HG03097 (cell line): ENCODE results near the gene PTPRF.
"Not testable (repeated sequence)": the region's sequence is repeated elsewhere in the genome, so short reads cannot be mapped to it uniquely, and the experiment has no call there.

Source experiments
- ATAC-seq: cut with Tn5 transposase; IDR thresholded peaks from one replicate; pipeline ENCODE4 v1.9.1; 2021; ENCODE audit not compliant: unreplicated experiment, low FRiP score

The PTPRF gene

DNA sequence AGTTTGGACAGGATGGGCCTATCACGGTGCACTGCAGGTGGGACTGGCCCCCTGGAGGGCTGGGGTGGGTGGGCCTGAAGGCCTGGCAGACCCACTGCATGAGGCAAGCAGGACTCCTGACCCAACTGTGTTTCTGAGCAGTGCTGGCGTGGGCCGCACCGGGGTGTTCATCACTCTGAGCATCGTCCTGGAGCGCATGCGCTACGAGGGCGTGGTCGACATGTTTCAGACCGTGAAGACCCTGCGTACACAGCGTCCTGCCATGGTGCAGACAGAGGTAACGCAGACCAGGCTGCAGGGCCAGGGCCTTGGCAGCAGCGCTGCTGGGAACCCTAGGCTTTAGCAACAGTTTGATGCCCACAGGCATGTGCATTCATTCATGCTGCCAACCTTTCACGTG, 90.3 kb downstream of the PTPRF start:
- no peak for ATAC-seq

DNA sequence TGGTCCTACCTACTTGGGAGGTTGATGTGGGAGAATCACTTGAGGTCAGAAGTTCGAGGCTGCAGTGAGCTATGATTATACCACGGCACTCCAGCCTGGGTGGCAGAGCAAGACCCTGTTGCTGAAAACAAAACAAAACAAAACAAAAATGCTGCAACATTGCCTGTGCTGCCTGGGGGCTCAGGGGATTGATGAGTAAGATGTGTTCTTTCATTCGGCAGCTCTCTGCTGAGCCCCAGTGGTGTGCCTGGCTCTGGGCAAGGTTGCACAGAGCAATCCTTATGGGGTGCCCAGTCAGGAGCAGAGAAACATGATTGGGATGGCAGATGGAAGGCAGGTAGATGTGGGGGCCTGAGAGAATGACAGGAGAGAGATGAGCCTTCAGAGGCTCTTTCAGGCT, 90.7 kb downstream of the PTPRF start:
- no peak for ATAC-seq

DNA sequence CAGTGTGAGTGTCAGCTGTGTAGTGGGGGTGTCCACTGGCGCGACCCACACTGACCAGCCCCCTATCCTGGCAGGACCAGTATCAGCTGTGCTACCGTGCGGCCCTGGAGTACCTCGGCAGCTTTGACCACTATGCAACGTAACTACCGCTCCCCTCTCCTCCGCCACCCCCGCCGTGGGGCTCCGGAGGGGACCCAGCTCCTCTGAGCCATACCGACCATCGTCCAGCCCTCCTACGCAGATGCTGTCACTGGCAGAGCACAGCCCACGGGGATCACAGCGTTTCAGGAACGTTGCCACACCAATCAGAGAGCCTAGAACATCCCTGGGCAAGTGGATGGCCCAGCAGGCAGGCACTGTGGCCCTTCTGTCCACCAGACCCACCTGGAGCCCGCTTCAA, 91.2 kb downstream of the PTPRF start:
- ATAC-seq = no peak

DNA sequence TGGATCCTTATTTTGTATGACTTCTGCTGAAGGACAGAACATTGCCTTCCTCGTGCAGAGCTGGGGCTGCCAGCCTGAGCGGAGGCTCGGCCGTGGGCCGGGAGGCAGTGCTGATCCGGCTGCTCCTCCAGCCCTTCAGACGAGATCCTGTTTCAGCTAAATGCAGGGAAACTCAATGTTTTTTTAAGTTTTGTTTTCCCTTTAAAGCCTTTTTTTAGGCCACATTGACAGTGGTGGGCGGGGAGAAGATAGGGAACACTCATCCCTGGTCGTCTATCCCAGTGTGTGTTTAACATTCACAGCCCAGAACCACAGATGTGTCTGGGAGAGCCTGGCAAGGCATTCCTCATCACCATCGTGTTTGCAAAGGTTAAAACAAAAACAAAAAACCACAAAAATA, 91.8 kb downstream of the PTPRF start:
- no peak for ATAC-seq

DNA sequence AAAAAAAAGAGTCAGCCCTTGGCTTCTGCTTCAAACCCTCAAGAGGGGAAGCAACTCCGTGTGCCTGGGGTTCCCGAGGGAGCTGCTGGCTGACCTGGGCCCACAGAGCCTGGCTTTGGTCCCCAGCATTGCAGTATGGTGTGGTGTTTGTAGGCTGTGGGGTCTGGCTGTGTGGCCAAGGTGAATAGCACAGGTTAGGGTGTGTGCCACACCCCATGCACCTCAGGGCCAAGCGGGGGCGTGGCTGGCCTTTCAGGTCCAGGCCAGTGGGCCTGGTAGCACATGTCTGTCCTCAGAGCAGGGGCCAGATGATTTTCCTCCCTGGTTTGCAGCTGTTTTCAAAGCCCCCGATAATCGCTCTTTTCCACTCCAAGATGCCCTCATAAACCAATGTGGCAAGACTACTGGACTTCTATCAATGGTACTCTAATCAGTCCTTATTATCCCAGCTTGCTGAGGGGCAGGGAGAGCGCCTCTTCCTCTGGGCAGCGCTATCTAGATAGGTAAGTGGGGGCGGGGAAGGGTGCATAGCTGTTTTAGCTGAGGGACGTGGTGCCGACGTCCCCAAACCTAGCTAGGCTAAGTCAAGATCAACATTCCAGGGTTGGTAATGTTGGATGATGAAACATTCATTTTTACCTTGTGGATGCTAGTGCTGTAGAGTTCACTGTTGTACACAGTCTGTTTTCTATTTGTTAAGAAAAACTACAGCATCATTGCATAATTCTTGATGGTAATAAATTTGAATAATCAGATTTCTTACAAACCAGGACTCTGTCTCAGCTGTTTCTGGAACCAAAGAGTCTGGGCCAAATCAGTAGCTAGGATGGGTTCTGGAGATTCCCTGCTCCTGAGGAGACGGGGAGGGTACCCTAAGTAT, 92.5 kb downstream of the PTPRF start:
- ATAC-seq = no peak

DNA sequence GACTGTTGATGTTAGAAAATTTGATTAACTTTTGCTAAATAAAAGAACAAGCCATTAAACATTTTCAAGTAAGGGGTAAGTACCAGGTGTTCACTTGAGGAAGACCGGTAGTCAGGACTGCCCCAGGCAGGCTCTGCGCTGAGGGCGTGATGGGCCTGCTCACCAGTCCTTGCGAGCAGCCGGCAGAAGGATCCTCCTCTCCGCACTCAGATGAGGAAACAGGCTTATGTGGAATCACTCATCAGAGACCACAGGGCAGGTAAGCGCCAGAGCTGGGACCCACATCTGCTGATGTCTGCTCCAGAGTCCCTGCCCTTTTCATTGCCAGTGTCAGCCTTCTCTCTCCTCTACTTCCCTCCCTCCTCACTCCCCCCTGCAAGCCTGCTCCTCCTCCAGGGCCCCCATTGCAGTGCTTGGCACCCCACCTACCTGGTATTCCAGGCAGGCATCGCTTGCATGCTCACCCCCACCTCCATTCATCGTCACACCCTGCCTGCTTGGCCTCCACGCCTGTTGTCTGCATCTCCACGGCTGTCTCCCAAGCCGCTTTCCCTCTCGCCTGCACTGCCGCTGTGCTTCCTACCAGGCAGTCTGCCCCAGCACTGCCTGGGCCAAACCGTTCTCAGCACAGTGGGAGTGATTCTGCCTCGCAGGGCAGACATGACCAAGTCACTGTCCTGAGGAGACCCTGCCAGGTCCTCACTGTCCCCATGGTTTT, 94.5 kb downstream of the PTPRF start:
- no peak for ATAC-seq

DNA sequence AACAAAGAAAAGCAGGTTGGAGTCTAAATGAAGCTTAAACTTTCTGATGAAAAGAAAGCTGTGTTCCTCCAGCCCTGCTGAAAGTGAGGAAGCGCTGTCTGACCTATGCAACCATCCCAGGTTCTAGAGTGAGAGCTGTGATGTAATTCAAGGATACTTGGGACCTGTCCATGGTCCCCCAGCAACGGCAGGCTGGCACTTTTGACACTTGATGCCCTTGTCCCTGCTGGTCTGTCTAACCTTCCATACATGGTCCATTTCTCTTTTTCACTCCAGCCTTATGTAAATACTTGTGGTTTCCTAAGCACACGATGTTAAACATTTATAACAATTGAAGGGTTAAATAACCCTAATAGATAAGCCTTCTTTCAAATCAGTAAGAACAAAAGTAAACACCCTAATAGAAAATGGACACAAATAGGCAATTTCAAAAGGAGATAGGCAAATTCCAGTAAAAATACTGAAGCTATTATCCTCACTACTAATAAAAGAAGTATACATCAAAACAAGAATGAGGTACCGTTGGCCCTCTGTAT, 101.5 kb downstream of the PTPRF start:
- no peak for ATAC-seq

DNA sequence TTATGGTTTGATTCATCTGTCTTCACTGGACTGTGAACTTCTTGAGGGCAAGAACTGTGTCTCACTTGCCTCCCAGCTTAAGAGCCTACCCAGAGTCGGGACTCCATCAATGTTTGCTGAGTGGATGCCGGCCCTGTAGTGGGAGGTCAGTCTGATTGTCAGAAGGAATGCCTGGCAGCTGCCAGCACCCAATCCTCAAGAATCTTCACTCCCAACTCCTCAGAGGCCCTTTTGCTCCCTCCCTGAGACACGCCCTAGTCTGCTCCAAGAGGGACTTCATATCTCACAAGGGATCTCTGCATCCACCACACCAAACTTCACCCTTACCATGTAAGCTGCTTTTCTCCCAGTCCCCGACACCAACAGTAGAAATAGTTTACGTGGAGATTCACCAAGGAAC, 104.0 kb downstream of the PTPRF start:
- no peak for ATAC-seq

DNA sequence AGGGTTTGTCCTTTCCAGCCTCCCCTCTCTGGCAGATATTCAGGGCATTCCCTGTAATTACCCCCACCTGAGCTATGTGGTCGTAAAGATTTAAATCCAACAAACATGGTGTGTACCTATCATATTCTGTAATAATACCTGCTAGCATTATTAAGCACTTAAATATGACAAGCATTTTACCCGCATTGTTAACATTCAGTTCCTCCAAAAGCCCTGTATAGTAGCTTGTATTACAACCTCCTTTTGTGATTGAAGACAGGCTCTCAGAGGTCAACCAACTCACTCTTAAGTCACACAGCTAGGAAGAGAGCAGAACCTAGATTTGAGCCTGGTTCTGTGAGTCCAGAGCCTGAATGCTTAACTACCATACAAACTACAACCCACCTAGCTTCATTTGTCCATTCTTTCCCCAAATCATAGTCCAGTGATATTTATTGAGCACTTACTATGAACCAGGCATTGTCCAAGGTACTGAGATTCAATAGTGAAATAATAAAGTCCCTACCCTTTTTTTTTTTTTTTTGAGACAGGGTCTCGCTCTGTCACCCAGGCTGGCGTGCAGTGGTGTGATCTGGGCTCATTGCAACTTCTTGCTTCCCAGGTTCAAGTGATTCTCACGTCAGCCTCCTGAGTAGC, 105.4 kb downstream of the PTPRF start:
- ATAC-seq = no peak

DNA sequence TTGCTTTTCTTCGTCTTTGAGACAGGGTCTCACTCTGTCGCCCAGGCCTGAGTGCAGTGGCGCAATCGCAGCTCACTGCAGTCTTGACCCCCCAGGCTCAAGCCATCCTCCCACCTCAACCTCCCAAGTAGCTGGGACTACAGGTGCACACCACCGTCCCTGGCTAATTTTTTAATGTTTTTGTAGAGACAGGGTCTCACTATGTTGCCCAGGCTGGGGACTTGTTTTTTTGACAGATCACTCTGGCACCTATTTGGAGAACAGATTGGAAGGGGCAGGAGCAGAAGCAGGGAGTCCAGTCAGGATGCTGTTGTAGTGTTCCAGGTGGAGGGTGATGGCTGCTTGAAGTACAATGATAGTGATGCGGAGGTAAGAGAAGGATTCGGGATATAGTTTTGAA, 106.6 kb downstream of the PTPRF start:
- no peak for ATAC-seq

DNA sequence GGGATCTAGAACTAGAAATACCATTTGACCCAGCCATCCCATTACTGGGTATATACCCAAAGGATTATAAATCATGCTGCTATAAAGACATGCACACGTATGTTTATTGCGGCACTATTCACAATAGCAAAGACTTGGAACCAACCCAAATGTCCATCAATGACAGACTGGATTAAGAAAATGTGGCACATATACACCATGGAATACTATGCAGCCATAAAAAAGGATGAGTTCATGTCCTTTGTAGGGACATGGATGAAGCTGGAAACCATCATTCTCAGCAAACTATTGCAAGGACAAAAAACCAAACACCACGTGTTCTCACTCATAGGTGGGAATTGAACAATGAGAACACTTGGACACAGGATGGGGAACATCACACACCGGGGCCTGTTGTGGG, 107.7 kb downstream of the PTPRF start:
- ATAC-seq = not testable (repeated sequence)

DNA sequence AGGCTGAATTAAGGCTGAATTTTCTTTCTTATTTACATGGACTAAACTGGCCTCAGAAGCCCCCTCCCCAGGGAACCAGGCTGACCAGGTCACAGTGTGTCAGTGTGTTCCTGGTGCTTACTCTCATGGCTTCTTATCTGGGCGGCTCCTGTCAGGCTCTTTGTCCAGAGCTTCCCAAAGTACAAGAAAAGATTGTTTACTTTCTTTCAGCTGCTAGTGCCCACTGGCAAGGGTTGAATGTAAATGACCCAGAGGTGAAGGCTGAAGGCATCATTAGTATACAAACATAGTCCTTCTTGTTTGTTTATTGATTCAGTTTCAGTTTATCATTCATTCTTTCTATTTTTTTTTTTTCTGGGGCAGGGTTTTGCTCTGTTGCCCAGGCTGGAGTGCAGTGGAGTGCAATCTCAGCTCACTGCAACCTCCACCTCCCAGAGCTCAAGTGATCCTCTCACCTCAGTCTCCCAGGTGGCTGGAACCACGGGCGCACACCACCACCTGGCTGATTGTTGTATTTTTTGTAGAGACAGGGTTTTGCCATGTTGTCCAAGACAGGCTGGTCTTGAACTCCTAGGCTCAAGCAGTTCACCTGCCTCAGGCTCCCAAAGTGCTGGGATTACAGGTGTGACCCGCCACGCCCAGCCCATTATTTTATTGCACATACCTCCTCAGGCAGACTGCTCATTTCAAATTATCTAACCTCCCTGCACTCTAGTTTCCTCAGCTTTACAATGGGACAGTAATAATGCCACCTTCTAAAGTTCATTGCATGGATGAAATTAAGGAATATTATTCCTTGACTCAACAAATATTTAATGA, 109.5 kb downstream of the PTPRF start:
- no peak for ATAC-seq

DNA sequence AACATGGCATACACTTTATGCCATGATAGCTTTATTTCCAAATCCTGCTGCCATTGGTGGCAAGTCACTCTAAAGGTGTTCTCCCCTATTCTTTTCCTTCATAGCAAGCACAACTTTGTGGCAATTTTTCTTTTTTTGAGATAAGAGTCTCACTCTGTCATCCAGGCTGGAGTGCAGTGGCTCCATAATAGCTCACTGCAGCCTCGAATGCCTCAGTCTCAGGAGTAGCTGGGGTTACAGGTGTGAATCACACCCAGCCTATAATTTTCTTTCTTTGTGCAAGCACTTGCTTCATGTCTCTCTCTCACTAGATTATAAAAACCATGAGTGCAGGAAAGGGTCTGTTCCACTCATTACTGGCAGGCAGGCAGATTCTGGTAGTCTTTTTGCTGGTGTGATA, 113.9 kb downstream of the PTPRF start:
- no peak for ATAC-seq

DNA sequence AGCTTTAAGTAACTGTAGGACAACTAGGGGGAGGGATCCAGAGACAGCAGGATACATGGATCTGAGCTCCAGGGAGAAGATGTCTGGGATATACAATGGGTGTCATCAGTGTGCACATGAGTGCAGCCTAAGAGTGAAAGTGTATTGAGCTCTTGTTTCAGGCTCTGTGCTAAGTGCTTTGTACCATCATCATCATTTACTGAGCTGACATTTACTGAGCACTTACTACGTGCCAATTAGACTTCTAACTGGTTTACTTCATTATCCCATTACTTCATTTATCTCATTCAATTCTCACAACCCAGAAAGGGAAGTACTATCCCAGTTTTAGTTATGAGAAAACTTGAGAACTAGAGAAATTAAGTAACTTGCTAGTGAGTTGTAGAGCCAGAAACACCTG, 114.8 kb downstream of the PTPRF start:
- ATAC-seq = no peak

DNA sequence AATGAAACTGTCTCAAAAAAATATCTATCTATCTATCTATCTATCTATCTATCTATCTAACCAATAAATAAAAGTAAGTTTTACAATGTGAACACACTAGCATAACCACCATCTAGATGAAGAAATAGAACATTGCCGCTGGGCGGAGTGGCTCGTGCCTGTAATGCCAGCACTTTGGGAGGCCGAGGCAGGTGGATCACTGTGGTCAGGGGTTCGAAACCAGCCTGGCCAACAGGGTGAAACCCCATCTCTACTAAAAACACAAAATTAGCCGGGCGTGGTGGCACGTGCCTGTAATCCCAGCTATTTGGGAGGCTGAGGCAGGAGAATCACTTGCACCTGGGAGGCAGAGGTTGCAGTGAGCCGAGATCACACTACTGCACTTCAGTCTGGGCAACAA, 116.6 kb downstream of the PTPRF start:
- ATAC-seq = not testable (repeated sequence)

DNA sequence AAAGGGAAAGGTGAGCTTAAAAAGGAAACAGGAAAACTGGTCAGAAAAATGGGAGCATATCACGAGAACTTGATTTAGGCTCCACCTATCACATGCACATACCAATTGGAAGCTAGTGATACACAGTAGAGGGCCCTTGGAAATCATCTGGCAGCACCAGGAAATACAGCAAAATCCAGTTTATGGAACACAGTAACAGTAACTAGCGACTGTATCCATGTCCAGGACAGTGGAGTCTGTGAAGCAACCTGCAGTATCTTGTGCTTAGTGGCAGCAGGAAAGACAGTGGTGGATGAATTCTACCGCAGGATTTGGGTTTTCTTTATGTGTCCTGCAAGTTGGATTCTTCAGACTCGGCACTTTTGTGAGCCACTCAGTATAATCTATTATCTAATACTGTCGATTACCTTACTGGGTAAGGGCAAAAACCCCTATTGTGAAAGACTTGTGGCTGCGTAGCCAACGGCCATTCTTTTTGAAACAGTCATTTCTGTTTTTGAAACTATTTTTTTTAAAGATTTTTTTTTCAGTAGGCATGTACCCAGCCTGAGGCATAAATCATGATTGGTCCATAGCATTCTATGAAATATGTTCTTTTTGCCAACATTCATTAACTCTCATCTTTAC, 117.7 kb downstream of the PTPRF start:
- no peak for ATAC-seq

DNA sequence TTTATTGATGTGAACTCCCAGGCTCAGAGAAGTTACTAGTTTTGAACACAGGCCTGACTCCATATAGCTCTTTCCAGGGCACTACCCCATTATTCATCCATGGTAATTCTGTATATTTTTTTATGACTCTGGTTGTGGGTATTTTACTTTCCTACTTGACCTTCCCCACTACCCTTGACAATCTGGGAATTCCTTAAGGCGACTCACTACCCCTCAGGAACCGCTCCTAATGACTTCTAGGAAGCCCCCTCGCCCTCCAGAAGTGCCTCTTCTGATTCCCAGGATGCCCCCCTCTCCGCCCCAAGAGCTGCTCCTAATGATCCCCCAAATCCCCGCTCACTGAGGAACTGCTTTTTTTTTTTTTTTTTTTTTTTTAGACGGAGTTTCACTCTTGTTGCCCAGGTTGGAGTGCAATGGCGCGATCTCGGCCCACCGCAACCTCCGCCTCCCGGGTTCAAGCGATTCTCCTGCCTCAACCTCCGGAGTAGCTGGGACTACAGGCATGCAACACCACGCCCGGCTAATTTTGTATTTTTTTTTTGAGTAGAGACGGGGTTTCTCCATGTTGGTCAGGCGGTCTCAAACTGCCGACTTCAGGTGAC, 118.3 kb downstream of the PTPRF start:
- no peak for ATAC-seq

DNA sequence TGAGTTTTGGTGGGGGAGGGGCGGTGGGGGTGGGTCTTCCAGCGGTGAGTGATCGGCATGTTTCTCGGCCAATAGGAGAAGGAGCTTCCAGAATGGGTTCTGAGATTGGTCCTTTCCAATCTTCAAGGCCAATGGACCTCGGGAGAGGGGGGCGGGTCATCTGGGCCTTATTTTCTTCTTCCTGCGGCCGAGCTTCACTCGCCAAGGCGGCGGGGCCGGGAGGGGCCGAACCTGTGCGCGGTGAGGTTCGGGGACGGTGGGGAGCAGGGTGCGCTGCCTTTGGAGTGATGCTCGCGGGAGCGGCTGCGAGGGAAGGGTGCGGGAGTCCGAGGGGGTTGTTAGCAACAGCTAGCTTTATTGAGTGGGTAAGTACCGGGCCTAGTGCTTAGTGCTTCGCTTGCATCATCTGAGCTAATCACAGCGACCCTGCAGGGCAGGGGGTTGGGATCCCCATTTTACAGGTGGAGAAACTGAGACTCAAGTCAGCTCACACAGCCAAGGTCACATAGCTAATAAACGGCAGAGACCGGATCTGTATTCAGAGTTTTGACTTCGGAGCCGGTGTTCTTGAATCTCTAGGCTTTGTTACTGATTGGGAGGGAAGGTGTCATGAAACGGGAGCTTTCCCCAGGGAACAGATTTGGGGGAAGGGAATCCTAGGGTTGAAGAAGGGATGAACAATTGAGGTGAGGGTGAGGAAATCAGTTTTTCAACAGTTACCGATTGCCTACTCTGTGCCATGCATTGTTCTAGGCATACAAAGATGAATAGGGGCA, 119.8 kb downstream of the PTPRF start:
- peak; percentile 55 for ATAC-seq

DNA sequence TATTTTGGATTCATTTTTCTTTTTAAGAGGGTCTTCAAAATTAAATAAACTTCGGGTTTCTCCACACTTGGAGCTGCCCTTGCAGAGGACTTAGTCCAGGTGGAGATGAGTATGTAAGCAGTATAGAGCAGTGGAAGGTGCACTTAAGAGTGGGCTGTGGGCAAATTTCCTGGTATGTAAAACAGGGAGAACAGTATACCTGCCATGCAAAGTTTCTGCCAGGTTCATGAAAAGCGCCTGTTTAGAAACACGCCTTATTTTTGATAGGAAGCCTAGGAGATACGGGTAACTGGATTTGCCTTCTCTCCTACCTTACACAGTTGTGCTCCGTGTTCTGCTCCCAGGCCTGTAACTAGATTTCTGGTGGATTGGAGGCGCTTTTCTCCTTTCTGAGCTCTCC, 120.5 kb downstream of the PTPRF start:
- no peak for ATAC-seq
